Stomach (tissue), 9 donors: ENCODE data around the gene VMP1. TPM values are rescaled to one million over a fixed set of nuclear protein-coding genes. Genes with fewer than 3 reads are reported as not detected.
"Not testable (repeated sequence)": the region's sequence is repeated elsewhere in the genome, so short reads cannot be mapped to it uniquely, and the experiment has no call there.

Experiments
- DNase-seq, 2 donors: peaks; one replicate each; pipeline versions ENCODE4 v3.0.0 to v3.0.0-alpha.2; 2013 to 2019
- H3K27ac ChIP-seq, 5 donors: fragments of 200-600 bp in 4 of 5; sonication (generic) in 4 of 5; one replicate each; pipeline ENCODE4 v1.5.1; 2013 to 2019; ENCODE audit warnings: mild to moderate bottlenecking in 1 of 5, moderate library complexity in 1 of 5
- H3K27me3 ChIP-seq, 3 donors: fragments of 200-600 bp; sonication (generic); one replicate each; pipeline ENCODE4 v1.5.1; 2017 to 2019; ENCODE audit warnings: mixed run types in 1 of 3
- H3K36me3 ChIP-seq, 4 donors: fragments of 200-600 bp; sonication (generic); 1 replicate in 3 of 4; 2 replicates in 1 of 4; pipeline ENCODE4 v1.5.1; 2016 to 2019
- H3K4me1 ChIP-seq, 4 donors: fragments of 200-600 bp; sonication (generic); one replicate each; pipeline ENCODE4 v1.5.1; 2016 to 2019
- H3K4me3 ChIP-seq, 4 donors: fragments of 200-600 bp; sonication (generic) in 3 of 4; one replicate each; pipeline ENCODE4 v1.5.1; 2016 to 2019; ENCODE audit warnings: mild to moderate bottlenecking in 1 of 4
- H3K9me3 ChIP-seq, 4 donors: fragments of 200-600 bp; sonication (generic); one replicate each; pipeline ENCODE4 v1.5.1; 2016 to 2019
- EP300 ChIP-seq: sonication (generic); formaldehyde crosslinking; IDR thresholded peaks from one replicate; pipeline ENCODE4 v1.6.1; 2017; ENCODE audit warnings: antibody characterized with exemption
- POLR2A ChIP-seq, 4 donors: fragments of 450-650 bp; IDR thresholded peaks; one replicate each; pipeline ENCODE4 v1.6.1; 2016; ENCODE audit warnings: antibody characterized with exemption in 4 of 4, control low read depth in 2 of 4, mild to moderate bottlenecking in 1 of 4, moderate library complexity in 1 of 4
- POLR2AphosphoS5 ChIP-seq, 3 donors: sonication (generic); formaldehyde crosslinking; IDR thresholded peaks; one replicate each; pipeline ENCODE4 v1.6.1; 2016; ENCODE audit warnings: antibody characterized with exemption in 3 of 3
- WGBS, 5 donors: extraction: QIAGEN DNeasy Blood & Tissue Kit in 3 of 5; methylation state at CpG; one replicate each; pipeline versions ENCODE4 v1.1.5 to v1.1.7; 2013 to 2018; 5-methylcytosine and 5-hydroxymethylcytosine counted together
- intact Hi-C: fragments of 100-400 bp; cut with DNase I; formaldehyde crosslinking; loops from one replicate; pipeline ENCODE4 v1.15.1; 2023; ENCODE audit warnings: low total_unique reads
- polyA plus RNA-seq, 3 donors: library from polyadenylated mRNA; stranded (reverse); fragments of 200-250 nt; gene quantifications; one replicate each; pipeline ENCODE4 v1.2.3, GENCODE V29; 2013
- total RNA-seq, 5 donors: library from RNA; depleted of rRNA; stranded (reverse); fragments of >200 nt; gene quantifications; one replicate each; pipeline versions ENCODE4 v1.1.0 to v1.2.3, GENCODE V29; 2014 to 2016
- TF ChIP-seq, protein P1 (sequence below), 7 experiments: fragments of 450-650 bp in 4 of 7; fragments of 200-600 bp in 3 of 7; sonication (generic) in 3 of 7; IDR thresholded peaks; one replicate each; pipeline ENCODE4 v1.5.1; 2016 to 2019; ENCODE audit warnings: antibody characterized with exemption in 7 of 7, control low read depth in 2 of 7, mild to moderate bottlenecking in 1 of 7
- donor health status: healthy with polysubstance abuse.
- donor health status: Bipolar disorder and iron deficiency.
- donor health status: healthy.

Gene VMP1
- total and polyA plus RNA-seq, 8 donors, result 24.4 to 562 (median 155) TPM

DNA sequence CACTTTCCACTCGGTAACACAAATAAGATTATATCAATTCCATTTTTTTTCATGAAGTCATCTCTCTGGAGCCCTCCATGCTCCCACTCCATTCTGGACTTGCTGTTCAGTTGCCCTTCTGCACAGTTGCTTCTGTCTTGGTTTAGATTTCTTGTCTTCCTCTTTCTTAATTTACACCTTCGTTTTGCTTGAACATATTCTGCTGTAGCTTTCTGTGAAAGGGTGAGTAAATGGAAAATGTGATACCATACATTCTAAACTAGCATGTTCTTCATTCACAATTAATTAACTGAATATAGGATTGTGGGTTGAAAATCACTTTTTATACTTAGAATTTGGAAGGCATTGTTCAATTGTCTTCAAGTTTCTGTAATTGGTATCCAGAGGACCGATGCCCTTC, 69.6 kb downstream of the VMP1 start:
- WGBS, 5 donors, result 62 to 93% (median 87%) methylated on average over 3 of the region's 3 CpGs
- no peak overlapping the region for H3K4me3 ChIP-seq
- no peak overlapping the region for H3K27ac ChIP-seq
- intact Hi-C loops, result no loop called here
- TF ChIP-seq POLR2A (IDR thresholded peaks at IDR 0.05) (no peak), POLR2AphosphoS5 (IDR thresholded peaks at IDR 0.05) (no peak), EP300 (no peak)
- TF ChIP-seq, protein P1, sequence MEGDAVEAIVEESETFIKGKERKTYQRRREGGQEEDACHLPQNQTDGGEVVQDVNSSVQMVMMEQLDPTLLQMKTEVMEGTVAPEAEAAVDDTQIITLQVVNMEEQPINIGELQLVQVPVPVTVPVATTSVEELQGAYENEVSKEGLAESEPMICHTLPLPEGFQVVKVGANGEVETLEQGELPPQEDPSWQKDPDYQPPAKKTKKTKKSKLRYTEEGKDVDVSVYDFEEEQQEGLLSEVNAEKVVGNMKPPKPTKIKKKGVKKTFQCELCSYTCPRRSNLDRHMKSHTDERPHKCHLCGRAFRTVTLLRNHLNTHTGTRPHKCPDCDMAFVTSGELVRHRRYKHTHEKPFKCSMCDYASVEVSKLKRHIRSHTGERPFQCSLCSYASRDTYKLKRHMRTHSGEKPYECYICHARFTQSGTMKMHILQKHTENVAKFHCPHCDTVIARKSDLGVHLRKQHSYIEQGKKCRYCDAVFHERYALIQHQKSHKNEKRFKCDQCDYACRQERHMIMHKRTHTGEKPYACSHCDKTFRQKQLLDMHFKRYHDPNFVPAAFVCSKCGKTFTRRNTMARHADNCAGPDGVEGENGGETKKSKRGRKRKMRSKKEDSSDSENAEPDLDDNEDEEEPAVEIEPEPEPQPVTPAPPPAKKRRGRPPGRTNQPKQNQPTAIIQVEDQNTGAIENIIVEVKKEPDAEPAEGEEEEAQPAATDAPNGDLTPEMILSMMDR (IDR thresholded peaks at IDR 0.05), result no peak
- H3K9me3 ChIP-seq, result no peaks in the 10 kb centered on the region
- H3K36me3 ChIP-seq, result peaks cover 0 to 50% (median 48%) of the 10 kb centered on the region in 4 donors
- no peaks in the 10 kb centered on the region for H3K27me3 ChIP-seq
- peaks cover 0 to 7% (median 0%) of the 10 kb centered on the region in 4 donors for H3K4me1 ChIP-seq
- DNase-seq, result no peak

GRCh38 chr17:59778996-59779395, 71.5 kb downstream of the VMP1 start:
- peaks cover 0 to 48% (median 40%) of the 10 kb centered on the region in 4 donors for H3K36me3 ChIP-seq

DNA sequence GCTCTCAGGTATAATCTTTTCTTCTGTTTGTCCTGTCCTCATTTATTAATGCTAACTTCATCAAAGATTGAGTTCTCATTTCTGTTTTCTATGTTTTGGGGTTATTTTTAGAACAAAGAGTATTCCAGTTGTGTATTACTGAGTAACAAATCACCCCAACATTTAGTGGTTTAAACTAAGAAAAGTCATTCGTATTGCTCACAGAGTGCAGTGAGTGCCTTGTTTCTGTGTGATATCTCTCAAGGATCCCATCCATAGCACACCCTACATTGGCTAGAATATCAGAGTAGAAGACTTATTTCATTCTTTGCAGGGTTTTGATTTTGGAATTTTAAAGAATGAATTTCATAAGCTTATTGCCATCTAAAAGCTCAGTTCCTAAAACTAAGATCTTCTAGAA, 72.1 kb downstream of the VMP1 start:
- H3K9me3 ChIP-seq, result no peaks in the 10 kb centered on the region
- H3K4me3 ChIP-seq, result no peak overlapping the region
- peaks cover 10 to 28% (median 17%) of the 10 kb centered on the region in 4 donors for H3K4me1 ChIP-seq
- WGBS, 5 donors, result 68 to 90% (median 82%) methylated on average over 1 of the region's 1 CpG
- H3K27me3 ChIP-seq, result no peaks in the 10 kb centered on the region
- no peak for DNase-seq
- peaks cover 0 to 43% (median 34%) of the 10 kb centered on the region in 4 donors for H3K36me3 ChIP-seq
- intact Hi-C loops, result no loop called here
- H3K27ac ChIP-seq, result peak overlapping the region in 3 of 5 donors; percentile 2 to 16 (median 2)
- TF ChIP-seq POLR2A (IDR thresholded peaks at IDR 0.05) (no peak), EP300 (no peak), POLR2AphosphoS5 (IDR thresholded peaks at IDR 0.05) (no peak)
- TF ChIP-seq, protein P1 (IDR thresholded peaks at IDR 0.05), result no peak

More at GRCh38 chr17:59778996-59779395, 71.5 kb downstream of the VMP1 start:
- H3K4me1 ChIP-seq, result peaks cover 7 to 23% (median 13%) of the 10 kb centered on the region in 4 donors
- 81 to 96% (median 92%) methylated on average over 4 of the region's 4 CpGs for WGBS, 5 donors
- no peaks in the 10 kb centered on the region for H3K9me3 ChIP-seq
- intact Hi-C loops, result no loop called here
- H3K27me3 ChIP-seq, result no peaks in the 10 kb centered on the region
- no peak overlapping the region for H3K4me3 ChIP-seq
- DNase-seq, result no peak
- TF ChIP-seq, protein P1 (IDR thresholded peaks at IDR 0.05), result no peak
- TF ChIP-seq POLR2A (IDR thresholded peaks at IDR 0.05) (no peak), POLR2AphosphoS5 (IDR thresholded peaks at IDR 0.05) (no peak), EP300 (no peak)
- H3K27ac ChIP-seq, result peak overlapping the region in 3 of 5 donors; percentile 2 to 39 (median 16)

DNA sequence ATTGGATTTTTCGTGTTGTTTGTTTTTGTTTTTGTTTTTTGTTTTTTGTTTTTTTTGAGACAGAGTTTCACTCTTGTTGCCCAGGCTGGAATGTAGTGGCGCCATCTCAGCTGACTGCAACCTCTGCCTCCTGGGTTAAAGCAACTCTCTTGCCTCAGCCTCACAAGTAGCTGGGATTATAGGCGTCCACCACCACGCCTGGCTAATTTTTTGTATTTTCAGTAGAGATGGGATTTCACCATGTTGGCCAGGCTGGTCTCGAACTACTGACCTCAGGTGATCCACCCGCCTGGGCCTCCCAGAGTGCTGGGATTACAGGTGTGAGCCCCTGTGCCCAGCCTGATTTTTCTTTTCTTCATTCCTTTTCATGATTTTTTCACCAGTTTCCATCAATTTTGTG, 73.1 kb downstream of the VMP1 start:
- H3K27me3 ChIP-seq, DNase-seq, H3K4me3 ChIP-seq, intact Hi-C loops, H3K9me3 ChIP-seq: not testable (repeated sequence)
- Histone ChIP-seq H3K4me1 (peaks cover 14 to 38% (median 25%) of the 10 kb centered on the region in 4 donors), H3K27ac (peak overlapping the region in 1 of 5 donors; percentile 27), H3K36me3 (peaks cover 0 to 33% (median 24%) of the 10 kb centered on the region in 4 donors)
- WGBS, 5 donors, result 88 to 98% (median 95%) methylated on average over 6 of the region's 6 CpGs
